NCI-H748 (cell line): Measurements from ENCODE around the gene MARCHF3.
A peak's percentile ranks its signal among the peaks of the same experiment; 100 is the strongest.
"Not testable (repeated sequence)": the region's sequence is repeated elsewhere in the genome, so short reads cannot be mapped to it uniquely, and the experiment has no call there.

Experiments used
- DNase-seq: peaks from one replicate; lab custom pipeline; 2025; ENCODE audit not compliant: unreplicated experiment; lab: John Stamatoyannopoulos, UW

MARCHF3 gene

DNA sequence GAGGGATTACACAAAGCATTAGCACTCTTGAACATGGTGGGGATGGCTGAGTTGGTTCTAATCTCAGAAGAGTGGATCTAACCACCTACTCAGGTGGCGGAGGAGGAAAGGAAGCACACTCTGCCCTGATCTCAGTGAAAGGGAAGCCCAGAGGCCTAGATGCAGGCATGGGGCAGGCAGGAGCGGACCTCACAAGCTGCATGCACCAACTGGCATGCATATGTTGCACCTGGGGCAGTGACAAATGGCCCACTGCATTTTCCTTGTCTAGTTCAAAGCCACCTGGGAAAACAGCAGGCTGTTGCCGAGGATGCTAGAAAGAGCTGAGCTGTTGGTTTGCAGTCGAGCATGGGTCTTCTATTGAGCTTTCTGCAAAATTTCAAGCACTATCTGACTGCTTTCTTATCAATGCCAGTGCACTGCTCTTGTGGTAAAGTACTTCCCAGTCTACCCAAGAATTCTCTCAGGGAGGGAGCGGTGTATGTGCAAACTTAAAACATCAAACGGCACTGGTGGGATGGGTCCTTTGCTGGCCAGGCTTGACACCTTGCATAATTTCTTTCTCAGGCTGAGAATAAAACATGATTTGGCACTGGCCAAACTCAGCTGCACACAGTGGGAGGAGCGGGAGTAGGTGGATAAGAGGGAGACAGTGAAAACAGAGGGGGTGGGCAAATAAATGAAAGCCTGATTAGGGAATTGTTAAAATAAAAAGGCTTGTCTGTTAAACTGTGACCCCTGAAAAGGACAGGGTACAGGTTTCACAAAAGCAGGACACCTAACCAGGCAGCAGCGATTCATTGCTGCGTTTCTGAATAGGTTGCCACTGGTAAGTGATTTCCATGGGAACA lies 108.9 kb downstream of the MARCHF3 start:
- peak; percentile 74 for DNase-seq

DNA sequence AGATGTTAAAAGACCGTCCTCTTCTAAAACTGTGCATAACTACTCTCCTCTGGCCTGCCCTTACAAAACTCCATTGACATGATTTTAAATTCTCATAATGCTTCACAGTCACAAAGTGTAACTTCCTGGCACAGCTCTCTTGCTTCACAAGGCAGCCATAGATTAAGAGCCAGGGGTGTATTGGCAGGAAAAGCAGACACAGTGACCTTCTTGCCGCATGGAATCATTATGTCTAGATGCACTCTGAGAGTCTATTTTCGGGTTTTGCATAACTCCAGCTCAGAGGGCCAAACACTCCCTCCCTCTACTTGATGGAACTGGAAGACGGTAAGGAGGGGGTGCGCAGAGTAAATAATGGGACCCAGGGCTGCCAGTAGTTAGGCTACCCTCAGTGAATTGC lies 110.1 kb downstream of the MARCHF3 start:
- no peak for DNase-seq

DNA sequence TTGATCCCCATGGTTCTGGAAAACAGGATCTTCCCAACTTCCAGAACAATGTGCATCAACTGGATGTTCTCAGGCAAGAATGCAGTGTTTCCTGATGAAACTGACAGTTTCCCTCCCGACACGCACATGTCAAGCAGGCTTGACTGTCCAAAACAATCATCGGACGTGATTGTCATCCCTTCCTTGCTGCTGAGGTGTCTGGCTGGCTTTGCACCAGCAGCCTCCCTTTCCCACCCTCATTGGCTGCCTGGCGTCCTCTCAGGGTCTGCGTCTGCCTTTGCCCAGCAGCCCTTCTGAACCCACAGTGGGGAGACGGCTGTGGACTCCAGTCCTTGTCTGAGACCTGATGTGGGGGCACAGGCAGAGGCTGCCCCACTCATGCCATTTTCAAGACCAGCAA lies 110.8 kb downstream of the MARCHF3 start:
- DNase-seq = no peak

DNA sequence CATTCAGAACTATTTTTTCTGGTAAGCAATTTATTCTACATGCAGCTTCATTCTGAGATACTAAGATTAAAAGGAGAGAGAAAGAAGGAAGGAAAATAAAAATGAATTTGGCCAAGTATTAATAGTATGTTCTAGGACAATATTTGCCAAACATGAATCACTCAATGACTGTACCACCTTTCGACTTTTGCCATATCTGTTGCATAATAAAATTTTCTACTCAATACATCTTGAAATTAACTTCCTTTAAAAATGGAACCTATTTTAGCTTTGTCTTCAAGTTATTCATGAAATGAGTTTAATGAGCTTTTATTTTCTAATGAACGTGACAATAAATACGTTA lies 111.8 kb downstream of the MARCHF3 start:
- DNase-seq = no peak

DNA sequence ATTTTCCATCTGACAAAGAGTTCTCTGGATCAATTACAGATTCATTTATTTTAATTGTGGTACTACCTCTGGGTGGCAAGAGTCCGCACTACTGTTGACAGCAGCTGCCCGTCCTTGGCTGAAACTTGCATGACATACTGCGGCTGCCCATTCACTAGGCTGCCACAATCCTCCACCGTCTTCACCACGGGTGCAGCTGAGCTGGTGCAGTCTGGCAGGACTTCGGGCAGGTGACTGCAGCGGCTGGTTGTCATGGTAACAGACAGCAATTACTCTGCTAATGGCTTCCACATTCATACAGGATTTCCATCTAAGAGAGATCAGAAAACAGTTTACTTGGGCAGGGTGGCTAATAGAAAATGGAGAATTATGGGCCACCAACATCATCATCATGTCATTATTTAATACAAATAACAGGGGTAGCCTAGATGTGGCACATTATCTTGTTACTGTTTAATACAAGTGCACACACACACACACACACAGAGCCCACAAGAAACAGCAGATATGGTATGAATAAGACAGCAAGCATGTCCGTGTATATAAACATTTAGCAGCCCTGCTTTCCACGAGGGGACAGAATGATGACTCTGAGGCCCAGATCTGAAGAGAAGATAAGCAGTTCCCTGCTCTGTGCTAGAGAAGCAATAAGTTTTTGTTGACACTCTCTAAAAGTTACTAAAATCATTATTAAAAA lies 112.3 kb downstream of the MARCHF3 start:
- peak; percentile 99 for DNase-seq

DNA sequence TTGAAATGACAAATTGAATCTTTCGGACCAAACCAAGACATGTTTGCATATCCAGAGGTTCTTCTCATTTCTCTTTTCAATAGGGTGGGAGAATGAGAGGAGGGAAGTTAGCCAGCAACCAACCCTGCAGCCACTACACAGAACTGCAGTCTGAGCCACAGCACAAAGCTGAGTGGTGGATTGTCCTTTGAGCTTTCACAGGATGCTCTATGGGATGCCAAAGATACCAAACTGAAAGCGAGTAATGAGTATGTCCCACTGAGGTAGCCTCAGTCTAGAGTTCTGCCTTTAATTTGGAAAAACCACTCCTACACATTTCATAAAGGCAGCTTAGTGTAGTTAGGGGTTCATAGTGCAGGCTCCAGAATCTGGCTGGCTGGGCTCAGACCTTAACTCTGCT lies 114.9 kb downstream of the MARCHF3 start:
- DNase-seq = no peak

DNA sequence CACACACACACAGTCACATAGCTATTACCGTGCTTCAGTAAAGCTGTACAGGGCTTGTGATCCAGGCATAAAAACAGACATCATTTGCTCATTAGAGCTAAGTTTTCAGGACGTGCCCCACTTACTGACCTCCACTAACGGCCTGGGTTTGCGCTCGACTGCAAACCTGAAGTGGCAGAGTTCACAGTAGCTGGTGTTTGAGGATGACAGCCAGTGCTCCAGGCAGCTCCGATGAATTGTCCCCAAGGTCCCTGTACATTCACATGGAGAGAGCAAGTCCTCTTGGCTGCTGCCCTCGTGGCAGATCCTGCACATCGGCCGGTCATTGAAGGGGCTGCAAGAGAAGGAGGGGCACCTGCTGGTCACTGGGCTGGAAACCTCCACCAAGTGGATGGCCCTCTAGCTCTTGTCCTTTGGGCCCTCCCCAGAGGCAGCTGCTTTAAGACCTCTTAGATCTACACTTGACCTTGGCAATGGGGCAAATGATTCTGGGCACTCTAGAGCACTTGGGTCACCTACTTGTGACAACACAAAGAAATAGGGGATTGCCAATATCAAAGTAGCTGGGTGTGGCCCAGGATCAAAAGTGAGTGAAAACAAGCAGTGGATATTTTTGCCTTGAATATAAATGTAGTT lies 115.4 kb downstream of the MARCHF3 start:
- peak; percentile 22 for DNase-seq

DNA sequence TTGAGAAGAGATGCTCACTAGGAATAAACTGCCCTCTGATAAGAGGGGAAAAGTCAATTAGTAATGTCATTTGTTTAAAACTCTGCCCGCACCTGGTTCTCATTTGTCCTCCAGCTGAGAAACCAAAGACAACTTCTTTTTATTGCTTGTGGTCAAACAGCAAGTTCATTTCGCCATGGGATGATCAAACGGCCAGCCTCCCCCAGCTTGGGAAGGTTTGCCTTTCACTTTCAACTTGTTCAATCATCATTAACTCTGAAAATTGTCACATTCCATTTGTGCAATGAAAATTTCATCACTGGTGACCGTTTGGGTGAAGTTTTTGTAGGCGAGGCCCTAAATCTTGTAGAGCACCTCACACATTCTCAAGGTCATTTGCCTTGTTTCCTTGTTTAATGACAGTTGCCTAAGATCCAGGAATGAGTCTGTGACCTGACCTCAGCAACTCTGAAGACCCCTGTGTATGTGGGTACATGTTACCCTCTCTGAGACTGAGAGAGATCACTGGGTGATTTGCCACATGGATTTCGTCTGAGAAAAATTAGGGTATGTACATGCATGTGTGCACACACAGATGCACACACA lies 117.7 kb downstream of the MARCHF3 start:
- DNase-seq = no peak

DNA sequence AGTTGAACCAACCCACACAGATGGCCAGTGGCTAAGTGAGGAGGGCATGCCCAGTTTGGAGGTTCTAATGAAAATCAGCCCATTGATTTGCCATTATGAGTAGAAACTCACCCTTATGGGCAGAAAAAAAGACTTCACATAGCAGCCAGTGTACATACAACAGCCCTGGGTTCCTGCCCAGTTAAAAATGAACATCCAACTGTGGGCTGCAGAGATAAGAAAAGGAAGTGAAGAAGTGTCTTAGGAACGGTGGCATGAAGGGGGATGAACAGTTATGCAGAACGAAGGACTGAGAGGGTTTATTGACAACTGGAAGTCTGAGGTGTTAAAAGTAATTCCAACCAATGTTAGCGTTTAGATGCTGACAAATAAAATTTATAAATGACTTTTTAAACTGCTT lies 118.4 kb downstream of the MARCHF3 start:
- no peak for DNase-seq

DNA sequence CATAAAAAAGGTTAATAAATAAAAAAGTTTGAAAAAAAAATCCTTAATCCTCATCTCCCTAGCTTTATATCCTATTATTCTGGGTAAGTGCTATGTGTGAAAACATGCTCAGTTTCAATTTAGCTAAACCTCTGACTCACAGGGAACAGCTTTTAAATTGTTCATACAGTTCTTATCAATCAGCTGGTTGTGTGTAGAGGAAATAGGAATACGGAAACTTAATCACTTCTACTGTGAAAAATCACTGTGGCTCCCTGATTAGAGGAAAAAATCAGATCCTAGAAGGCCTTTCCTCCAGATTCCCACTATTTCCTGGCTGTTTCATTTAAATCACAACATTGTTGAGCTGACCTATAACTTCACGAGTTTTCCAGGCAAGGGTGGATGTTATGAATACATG lies 120.5 kb downstream of the MARCHF3 start:
- no peak for DNase-seq

DNA sequence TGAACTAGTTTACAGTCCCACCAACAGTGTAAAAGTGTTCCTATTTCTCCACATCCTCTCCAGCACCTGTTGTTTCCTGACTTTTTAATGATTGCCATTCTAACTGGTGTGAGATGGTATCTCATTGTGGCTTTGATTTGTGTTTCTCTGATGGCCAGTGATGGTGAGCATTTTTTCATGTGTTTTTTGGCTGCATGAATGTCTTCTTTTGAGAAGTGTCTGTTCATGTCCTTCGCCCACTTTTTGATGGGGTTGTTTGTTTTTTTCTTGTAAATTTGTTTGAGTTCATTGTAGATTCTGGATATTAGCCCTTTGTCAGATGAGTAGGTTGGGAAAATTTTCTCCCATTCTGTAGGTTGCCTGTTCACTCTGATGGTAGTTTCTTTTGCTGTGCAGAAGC lies 126.0 kb downstream of the MARCHF3 start:
- not testable (repeated sequence) for DNase-seq

DNA sequence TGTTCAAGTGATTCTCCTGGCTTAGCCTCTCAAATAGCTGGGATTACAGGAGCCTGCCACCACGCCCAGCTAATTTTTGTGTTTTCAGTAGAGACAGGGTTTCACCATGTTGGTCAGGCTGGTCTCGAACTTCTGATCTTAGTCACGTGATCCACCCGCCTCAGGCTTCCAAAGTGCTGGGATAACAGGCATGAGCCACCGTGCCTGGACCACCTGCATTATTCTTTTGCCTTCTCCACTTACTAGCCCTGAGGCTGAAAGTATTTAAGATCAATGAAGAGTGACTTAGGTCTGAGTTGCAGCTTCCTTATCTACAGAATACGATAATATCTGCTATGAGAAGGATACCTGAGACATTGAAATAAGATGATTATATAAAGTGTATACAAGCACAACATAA lies 129.6 kb downstream of the MARCHF3 start:
- no peak for DNase-seq

DNA sequence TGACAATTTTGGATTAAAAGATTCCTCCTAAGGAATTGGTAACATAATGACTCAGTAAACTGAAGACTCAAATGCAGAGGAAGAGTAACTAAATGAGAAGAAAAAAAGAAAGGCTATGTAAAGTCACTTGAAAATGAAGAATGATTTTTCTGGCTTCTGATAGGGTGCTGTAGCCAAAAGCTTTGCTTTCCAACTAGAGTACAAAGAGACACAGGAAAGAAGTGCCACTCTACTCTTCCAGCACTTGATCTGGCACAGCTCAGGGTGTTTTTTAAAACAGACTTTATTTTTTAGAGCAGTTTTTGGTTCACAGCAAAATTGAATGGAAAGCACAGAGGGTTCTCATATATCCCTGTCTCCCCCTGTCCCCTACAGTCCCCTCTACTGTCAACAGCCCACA lies 130.9 kb downstream of the MARCHF3 start:
- DNase-seq = no peak

DNA sequence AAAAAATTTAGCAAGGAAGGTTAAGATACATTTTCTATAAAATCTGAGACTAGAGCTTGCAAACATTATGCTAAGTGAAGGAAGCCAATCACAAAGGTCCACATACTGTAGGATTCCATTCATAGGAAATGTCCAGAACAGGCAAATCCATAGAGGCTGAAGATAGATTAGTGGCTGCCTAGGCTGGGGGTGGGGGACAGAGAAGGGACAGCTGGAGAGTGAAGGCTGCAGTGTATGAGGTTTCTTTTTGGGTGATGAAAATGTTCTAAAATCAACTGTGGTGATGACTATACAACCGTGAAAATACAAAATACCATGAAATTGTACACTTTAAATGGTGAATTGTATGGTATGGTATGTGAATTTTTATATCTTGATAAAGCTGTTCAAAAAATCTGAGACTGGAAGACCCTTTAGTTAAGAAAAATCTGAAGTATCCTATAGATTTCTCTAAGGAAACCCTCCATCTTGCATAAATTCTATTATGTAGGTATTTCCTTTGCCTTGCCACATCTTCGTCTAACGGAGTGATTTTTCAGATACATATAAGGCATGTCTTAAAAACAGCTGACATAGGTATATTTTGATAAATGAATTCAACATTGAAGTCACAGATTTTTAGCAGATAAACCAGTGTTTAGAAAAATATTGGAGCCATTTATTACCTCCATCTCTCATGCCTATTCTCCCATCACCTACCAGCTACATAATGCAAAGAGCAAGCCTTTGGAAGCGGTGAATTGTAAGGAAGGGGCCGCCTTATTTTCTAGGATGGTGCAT lies 132.3 kb downstream of the MARCHF3 start:
- no peak for DNase-seq

DNA sequence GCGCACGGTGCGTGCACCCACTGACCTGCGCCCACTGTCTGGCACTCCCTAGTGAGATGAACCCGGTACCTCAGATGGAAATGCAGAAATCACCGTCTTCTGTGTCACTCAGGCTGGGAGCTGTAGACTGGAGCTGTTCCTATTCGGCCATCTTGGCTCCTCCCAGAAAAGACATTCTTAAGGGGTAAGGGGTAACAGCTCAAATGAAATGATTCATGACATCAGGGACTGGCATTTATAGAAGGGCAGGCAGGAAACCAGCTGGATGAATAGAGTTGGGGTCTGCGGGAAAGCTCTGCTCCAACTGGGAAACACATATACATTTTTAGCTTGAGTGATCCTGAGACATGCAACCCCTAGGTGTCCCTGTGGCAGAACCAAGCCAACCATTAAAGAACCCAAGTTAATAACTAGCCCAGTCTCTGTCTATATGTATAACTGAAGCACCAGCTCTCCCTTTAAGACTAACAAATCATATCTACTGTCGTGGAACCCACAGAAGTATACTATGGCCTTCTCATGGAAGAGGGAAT lies 134.1 kb downstream of the MARCHF3 start:
- DNase-seq = no peak

DNA sequence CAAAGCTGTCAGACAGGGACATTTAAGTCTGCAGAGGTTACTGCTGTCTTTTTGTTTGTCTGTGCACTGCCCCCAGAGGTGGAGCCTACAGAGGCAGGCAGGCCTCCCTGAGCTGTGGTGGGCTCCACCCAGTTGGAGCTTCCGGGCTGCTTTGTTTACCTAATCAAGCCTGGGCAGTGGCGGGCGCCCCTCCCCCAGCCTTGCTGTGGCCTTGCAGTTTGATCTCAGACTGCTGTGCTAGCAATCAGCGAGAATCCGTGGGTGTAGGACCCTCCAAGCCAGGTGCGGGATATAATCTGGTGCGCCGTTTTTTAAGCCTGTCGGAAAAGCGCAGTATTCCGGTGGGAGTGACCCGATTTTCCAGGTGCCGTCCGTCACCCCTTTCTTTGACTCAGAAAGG lies 134.6 kb downstream of the MARCHF3 start:
- DNase-seq = peak; percentile 52

DNA sequence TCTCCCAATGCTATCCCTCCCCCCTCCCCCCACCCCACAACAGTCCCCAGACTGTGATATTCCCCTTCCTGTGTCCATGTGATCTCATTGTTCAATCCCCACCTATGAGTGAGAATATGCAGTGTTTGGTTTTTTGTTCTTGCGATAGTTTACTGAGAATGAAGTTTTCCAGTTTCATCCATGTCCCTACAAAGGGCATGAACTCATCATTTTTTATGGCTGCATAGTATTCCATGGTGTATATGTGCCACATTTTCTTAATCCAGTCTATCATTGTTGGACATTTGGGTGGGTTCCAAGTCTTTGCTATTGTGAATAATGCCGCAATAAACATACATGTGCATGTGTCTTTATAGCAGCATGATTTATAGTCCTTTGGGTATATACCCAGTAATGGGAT lies 139.9 kb downstream of the MARCHF3 start:
- not testable (repeated sequence) for DNase-seq

DNA sequence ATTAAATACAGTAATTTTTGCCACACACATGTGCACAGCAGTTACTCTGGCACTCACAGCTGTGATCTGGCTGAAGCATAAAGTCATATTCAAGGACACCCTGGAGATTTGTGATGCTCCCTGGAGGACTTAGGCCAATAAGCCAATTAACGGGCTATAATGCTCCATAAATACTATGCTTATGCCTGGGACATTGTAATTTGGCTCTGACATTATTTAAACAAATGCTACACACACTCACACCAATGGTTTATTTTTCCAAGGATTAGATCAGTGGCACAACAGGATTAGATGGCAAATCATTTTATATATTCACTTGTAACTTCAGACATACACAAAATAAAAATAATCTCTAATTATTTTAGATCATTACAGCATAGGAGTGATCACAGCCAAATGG lies 142.2 kb downstream of the MARCHF3 start:
- DNase-seq = no peak

DNA sequence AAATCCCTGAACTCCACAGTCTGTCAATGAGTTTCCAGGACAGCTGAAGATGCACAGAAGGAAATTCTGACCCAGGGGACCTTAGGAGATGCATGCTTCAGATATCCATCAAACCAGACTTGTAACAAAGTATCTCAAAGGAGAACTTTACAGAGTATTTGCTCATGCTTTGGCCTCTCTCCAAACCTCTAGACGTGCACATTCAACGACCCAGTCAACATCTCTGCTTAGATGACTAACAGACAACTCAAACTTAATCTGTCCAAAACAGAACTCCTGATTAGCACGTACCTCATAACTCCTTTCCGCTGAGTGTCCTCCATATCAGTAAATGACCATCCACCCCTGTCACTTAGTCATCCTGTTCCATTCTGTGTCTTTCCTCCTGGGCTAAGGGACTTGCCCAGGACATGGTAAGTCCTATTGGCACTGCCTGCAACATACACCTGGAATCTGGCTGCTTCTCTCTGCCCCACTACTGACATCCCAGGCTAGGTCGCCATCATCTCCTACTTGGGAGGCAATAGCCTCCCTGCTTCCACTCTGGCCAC lies 146.0 kb downstream of the MARCHF3 start:
- no peak for DNase-seq

DNA sequence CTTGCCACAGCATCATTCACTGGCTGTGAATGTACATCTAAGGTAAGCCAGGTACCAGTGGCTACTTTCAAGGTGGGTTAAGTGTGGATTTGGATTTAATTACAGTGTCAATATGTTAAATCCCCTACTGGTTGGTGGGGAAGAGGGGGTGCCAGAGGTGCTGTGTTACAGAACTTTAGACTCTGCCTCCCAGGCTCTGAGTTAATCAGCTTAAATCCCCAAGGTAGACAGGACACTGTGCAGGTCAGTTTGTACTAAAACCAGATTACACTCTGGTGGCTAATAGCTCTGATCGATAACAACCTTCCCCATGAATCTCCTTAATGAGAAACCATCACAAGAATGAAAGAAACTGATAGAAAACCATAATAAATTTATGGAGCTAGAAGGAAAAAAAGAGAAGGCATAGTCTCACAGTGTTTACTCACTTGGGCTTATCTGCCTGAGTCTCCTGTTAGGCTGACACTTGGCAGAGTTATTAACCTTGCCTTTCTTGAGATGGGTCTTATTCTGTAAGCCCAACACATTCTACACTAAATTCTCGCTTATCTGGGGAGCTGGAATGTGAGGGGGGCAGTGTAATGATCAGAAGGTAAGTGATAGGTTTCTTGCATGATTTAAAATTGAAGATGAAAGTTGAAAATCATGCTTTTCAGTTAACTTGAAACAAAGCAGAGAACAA lies 146.7 kb downstream of the MARCHF3 start:
- DNase-seq = no peak
